Keratinocyte (primary cell): ENCODE data around the gene SDC3. TPM values are rescaled to one million over a fixed set of nuclear protein-coding genes. Genes with fewer than 3 reads are reported as not detected.

Source experiments
- DNase-seq: peaks from one replicate; pipeline ENCODE4 v3.0.0-alpha.2; 2011; ENCODE audit warnings: low read depth, missing footprints, low spot score
- FAIRE-seq: peaks from 2 replicates; lab custom pipeline; 2011; peaks lifted over from hg19 to GRCh38; lab: Jason Lieb, UNC
- H2AFZ ChIP-seq: 2 replicates; pipeline ENCODE4 v1.6.0; 2012; ENCODE audit warnings: low read length, control low read depth, inconsistent platforms; ENCODE audit not compliant: control insufficient read depth
- H3K27ac ChIP-seq: 2 replicates; pipeline ENCODE4 v1.5.1; 2011; ENCODE audit warnings: low read length; ENCODE audit not compliant: control insufficient read depth, insufficient read depth
- H3K27me3 ChIP-seq: 3 replicates; pipeline ENCODE4 v1.6.0; 2011; ENCODE audit warnings: low read length; ENCODE audit not compliant: control insufficient read depth, insufficient read depth; ENCODE audit errors: extremely low read depth
- H3K36me3 ChIP-seq, 2 experiments: 2 replicates in 1 of 2; 3 replicates in 1 of 2; pipeline ENCODE4 v1.5.1; 2011; ENCODE audit warnings: low read length in 2 of 2, mild to moderate bottlenecking in 1 of 2; ENCODE audit not compliant: control insufficient read depth in 2 of 2, insufficient read depth in 2 of 2; ENCODE audit errors: extremely low read depth in 1 of 2
- H3K4me1 ChIP-seq: 3 replicates; pipeline ENCODE4 v1.5.1; 2011; ENCODE audit warnings: low read length; ENCODE audit not compliant: control insufficient read depth, insufficient read depth; ENCODE audit errors: extremely low read depth
- H3K4me2 ChIP-seq: 3 replicates; pipeline ENCODE4 v1.6.0; 2011; ENCODE audit warnings: low read depth, low read length; ENCODE audit not compliant: control insufficient read depth, insufficient read depth; ENCODE audit errors: extremely low read depth
- H3K4me3 ChIP-seq, 3 experiments: fragments of 200-600 bp in 1 of 3; sonication (generic) in 1 of 3; 2 replicates in 2 of 3; 3 replicates in 1 of 3; pipeline ENCODE4 v1.5.1; 2011 to 2016; ENCODE audit warnings: low read length in 3 of 3, mild to moderate bottlenecking in 3 of 3, control low read depth in 2 of 3, inconsistent platforms in 1 of 3, low read depth in 1 of 3, mixed read lengths in 1 of 3, mixed run types in 1 of 3, moderate library complexity in 1 of 3; ENCODE audit not compliant: control insufficient read depth in 2 of 3, insufficient read depth in 2 of 3; ENCODE audit errors: extremely low read depth in 1 of 3
- H3K79me2 ChIP-seq: 2 replicates; pipeline ENCODE4 v1.6.0; 2012; ENCODE audit warnings: low read length; ENCODE audit not compliant: control insufficient read depth, insufficient read depth
- H3K9ac ChIP-seq: 3 replicates; pipeline ENCODE4 v1.6.0; 2011; ENCODE audit warnings: low read length; ENCODE audit not compliant: control insufficient read depth, insufficient read depth; ENCODE audit errors: extremely low read depth
- H3K9me1 ChIP-seq: 3 replicates; pipeline ENCODE4 v1.6.0; 2011; ENCODE audit warnings: low read length; ENCODE audit not compliant: control insufficient read depth, insufficient read depth; ENCODE audit errors: extremely low read depth
- H3K9me3 ChIP-seq: 2 replicates; pipeline ENCODE4 v1.5.1; 2012; ENCODE audit warnings: low read depth, low read length; ENCODE audit not compliant: control insufficient read depth
- H4K20me1 ChIP-seq: 3 replicates; pipeline ENCODE4 v1.6.0; 2011; ENCODE audit warnings: low read length; ENCODE audit not compliant: control insufficient read depth, insufficient read depth; ENCODE audit errors: extremely low read depth
- EZH2 ChIP-seq: IDR thresholded peaks from one replicate; pipeline ENCODE4 v1.6.1; 2012; ENCODE audit warnings: inconsistent platforms, mild to moderate bottlenecking, low read length, moderate library complexity
- dilution Hi-C: fragments of 300-500 bp; cut with MboI; formaldehyde crosslinking; loops from one replicate; pipeline ENCODE4 v1.7.0; 2020; ENCODE audit warnings: low sequenced_read_pairs; ENCODE audit not compliant: extremely low pct_ligation_motif_present
- polyA plus RNA-seq, 5 experiments: library from polyadenylated mRNA; depleted of rRNA in 3 of 5; stranded (reverse) in 3 of 5; stranded (forward) in 1 of 5; unstranded in 1 of 5; fragments of >200 nt; gene quantifications; 1 replicate in 1 of 5; 2 replicates in 3 of 5; 3 replicates in 1 of 5; pipeline versions ENCODE4 v1.2.1 to v1.2.3, GENCODE V29; 2011 to 2012; ENCODE audit warnings: missing spikeins in 2 of 5, low read depth in 1 of 5, low replicate concordance in 1 of 5
- TF ChIP-seq, protein P1 (sequence below), 3 experiments: IDR thresholded peaks in 1 of 3; conservative IDR thresholded peaks in 1 of 3; optimal IDR thresholded peaks in 1 of 3; 2 replicates in 2 of 3; 3 replicates in 1 of 3; pipeline versions ENCODE3 to v1.5.1; 2011; ENCODE audit warnings: low read length in 3 of 3, mild to moderate bottlenecking in 3 of 3, moderate library complexity in 2 of 3, control low read depth in 1 of 3, inconsistent platforms in 1 of 3; ENCODE audit not compliant: insufficient read depth in 2 of 3; ENCODE audit errors: extremely low read depth in 1 of 3

The SDC3 gene
- polyA plus RNA-seq, 1 donor (not counting 4 experiments of a cell fraction or from before 2014, with no cell fraction given), result 8.8 TPM

GRCh38 chr1:30842697-30843354 lies 65.7 kb downstream of the SDC3 start:
- Histone ChIP-seq H3K27me3 (peaks cover 65% of the 10 kb centered on the region), H2AFZ (no peak overlapping the region), H3K9me1 (no peaks in the 10 kb centered on the region), H3K36me3 (no peaks in the 10 kb centered on the region), H3K27ac (no peak overlapping the region), H3K4me3 (no peak overlapping the region), H3K9me3 (no peaks in the 10 kb centered on the region), H3K79me2 (no peaks in the 10 kb centered on the region), H3K4me2 (no peak overlapping the region), H4K20me1 (no peaks in the 10 kb centered on the region), H3K9ac (no peak overlapping the region), H3K4me1 (no peaks in the 10 kb centered on the region)
- dilution Hi-C loops, result no loop called here
- DNase-seq (no peak), FAIRE-seq (no peak)
- TF ChIP-seq, protein P1, sequence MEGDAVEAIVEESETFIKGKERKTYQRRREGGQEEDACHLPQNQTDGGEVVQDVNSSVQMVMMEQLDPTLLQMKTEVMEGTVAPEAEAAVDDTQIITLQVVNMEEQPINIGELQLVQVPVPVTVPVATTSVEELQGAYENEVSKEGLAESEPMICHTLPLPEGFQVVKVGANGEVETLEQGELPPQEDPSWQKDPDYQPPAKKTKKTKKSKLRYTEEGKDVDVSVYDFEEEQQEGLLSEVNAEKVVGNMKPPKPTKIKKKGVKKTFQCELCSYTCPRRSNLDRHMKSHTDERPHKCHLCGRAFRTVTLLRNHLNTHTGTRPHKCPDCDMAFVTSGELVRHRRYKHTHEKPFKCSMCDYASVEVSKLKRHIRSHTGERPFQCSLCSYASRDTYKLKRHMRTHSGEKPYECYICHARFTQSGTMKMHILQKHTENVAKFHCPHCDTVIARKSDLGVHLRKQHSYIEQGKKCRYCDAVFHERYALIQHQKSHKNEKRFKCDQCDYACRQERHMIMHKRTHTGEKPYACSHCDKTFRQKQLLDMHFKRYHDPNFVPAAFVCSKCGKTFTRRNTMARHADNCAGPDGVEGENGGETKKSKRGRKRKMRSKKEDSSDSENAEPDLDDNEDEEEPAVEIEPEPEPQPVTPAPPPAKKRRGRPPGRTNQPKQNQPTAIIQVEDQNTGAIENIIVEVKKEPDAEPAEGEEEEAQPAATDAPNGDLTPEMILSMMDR (optimal IDR thresholded peaks at IDR 0.05 in 1 of 3, IDR thresholded peaks at IDR 0.05 in 1 of 3, conservative IDR thresholded peaks at IDR 0.05 in 1 of 3; ENCODE audit: extremely low read depth in 1 of 3, insufficient read depth in 2 of 3, low read length in 3 of 3), result no peak
- no peak for TF ChIP-seq EZH2

DNA sequence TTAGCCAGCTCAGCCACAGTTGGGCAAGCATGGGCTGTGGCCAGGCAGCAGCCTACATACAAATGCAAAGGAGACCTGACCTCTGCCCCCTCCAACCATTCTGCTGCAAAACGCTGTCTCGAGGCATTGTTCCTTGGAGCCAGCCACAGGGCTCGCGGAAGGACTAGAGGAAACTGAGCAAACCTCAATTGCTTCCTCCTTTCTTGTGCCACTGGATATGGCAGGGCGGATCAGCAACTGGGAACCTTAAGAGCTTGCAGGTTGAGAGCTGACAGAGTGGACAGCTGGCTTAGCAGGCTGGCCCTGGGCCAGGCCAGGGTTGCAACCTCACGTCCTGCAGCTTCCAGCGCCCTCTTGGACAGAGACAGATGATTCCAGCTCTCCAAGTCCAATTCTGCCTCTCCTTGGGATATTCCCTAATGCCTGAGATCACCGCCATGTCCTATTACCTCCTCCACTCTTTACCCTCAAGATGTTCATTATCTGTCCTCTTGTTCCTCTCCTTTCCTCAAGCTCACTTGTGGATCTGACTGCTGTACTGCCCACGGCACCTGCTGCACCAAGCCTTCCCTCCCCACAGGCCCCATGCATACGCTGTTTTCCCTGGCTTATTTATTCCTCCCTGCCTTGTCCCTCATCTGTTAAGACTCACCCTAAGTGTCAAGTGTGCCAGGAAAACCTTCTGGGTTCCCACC lies 67.5 kb downstream of the SDC3 start:
- FAIRE-seq (no peak), DNase-seq (no peak)
- H3K4me3 ChIP-seq, result no peak overlapping the region
- no peaks in the 10 kb centered on the region for H3K79me2 ChIP-seq
- H3K27me3 ChIP-seq, result peaks cover 57% of the 10 kb centered on the region
- dilution Hi-C loops, result no loop called here
- H2AFZ ChIP-seq, result no peak overlapping the region
- H3K27ac ChIP-seq, result no peak overlapping the region
- no peak overlapping the region for H3K9ac ChIP-seq
- H3K4me1 ChIP-seq, result no peaks in the 10 kb centered on the region
- H3K9me1 ChIP-seq, result no peaks in the 10 kb centered on the region
- H4K20me1 ChIP-seq, result no peaks in the 10 kb centered on the region
- no peak overlapping the region for H3K4me2 ChIP-seq
- no peaks in the 10 kb centered on the region for H3K36me3 ChIP-seq
- TF ChIP-seq EZH2, result no peak
- TF ChIP-seq, protein P1 (optimal IDR thresholded peaks at IDR 0.05 in 1 of 3, IDR thresholded peaks at IDR 0.05 in 1 of 3, conservative IDR thresholded peaks at IDR 0.05 in 1 of 3; ENCODE audit: extremely low read depth in 1 of 3, insufficient read depth in 2 of 3, low read length in 3 of 3), result no peak
- H3K9me3 ChIP-seq, result no peaks in the 10 kb centered on the region
